Liver (tissue), 9 donors: Measurements from ENCODE around the gene RNF111. TPM values are rescaled to one million over a fixed set of nuclear protein-coding genes. Genes with fewer than 3 reads are reported as not detected.

Experiments used
- DNase-seq: peaks from one replicate; pipeline ENCODE4 v3.0.0-alpha.2; 2017; ENCODE audit warnings: low spot score
- H3K27ac ChIP-seq, 2 donors: one replicate each; pipeline ENCODE4 v1.7.0; 2013; ENCODE audit warnings: inconsistent platforms in 2 of 2, low read length in 2 of 2, control low read depth in 1 of 2, low read depth in 1 of 2, mild to moderate bottlenecking in 1 of 2
- H3K27me3 ChIP-seq, 4 donors: one replicate each; pipeline versions ENCODE4 v1.6.1 to v1.7.0; 2013; ENCODE audit warnings: low read length in 3 of 4, inconsistent platforms in 1 of 4, mild to moderate bottlenecking in 1 of 4, moderate library complexity in 1 of 4; ENCODE audit not compliant: control insufficient read depth in 4 of 4, insufficient read depth in 4 of 4
- H3K36me3 ChIP-seq, 4 donors: one replicate each; pipeline versions ENCODE4 v1.6.1 to v1.7.0; 2013; ENCODE audit warnings: low read length in 3 of 4, mild to moderate bottlenecking in 3 of 4, low read depth in 1 of 4, moderate library complexity in 1 of 4; ENCODE audit not compliant: control insufficient read depth in 4 of 4, insufficient read depth in 3 of 4
- H3K4me1 ChIP-seq, 4 donors: one replicate each; pipeline versions ENCODE4 v1.6.1 to v1.7.0; 2013; ENCODE audit warnings: low read length in 3 of 4, mild to moderate bottlenecking in 3 of 4, moderate library complexity in 1 of 4; ENCODE audit not compliant: control insufficient read depth in 4 of 4, insufficient read depth in 4 of 4
- H3K4me3 ChIP-seq, 3 donors: one replicate each; pipeline versions ENCODE4 v1.6.1 to v1.7.0; 2013; ENCODE audit warnings: low read length in 3 of 3, control low read depth in 1 of 3, low read depth in 1 of 3, mild to moderate bottlenecking in 1 of 3
- H3K9ac ChIP-seq, 2 donors: one replicate each; pipeline ENCODE4 v1.7.0; 2013; ENCODE audit warnings: low read length in 2 of 2, mild to moderate bottlenecking in 2 of 2, moderate library complexity in 2 of 2, control low read depth in 1 of 2, low read depth in 1 of 2
- H3K9me3 ChIP-seq, 4 donors: one replicate each; pipeline versions ENCODE4 v1.6.1 to v1.7.0; 2013; ENCODE audit warnings: low read length in 3 of 4; ENCODE audit not compliant: control insufficient read depth in 4 of 4
- ATF3 ChIP-seq: IDR thresholded peaks from 2 replicates; pipeline ENCODE4 v1.6.1; 2016; ENCODE audit warnings: antibody characterized with exemption
- CTCF ChIP-seq: fragments of 150-350 bp; IDR thresholded peaks from 2 replicates; pipeline ENCODE4 v1.5.1; 2017; ENCODE audit warnings: improper control_type of control experiment, low read depth, low read length; ENCODE audit not compliant: missing input control
- EGR1 ChIP-seq, 2 donors: IDR thresholded peaks; 2 replicates each; pipeline ENCODE4 v1.6.1; 2016 to 2018; ENCODE audit warnings: antibody characterized with exemption in 2 of 2, low read depth in 2 of 2
- FOXA1 ChIP-seq: IDR thresholded peaks from 2 replicates; pipeline ENCODE4 v1.6.1; 2016; ENCODE audit warnings: antibody characterized with exemption
- FOXA2 ChIP-seq: IDR thresholded peaks from 2 replicates; pipeline ENCODE4 v1.6.1; 2016; ENCODE audit warnings: antibody characterized with exemption
- GABPA ChIP-seq, 2 donors: IDR thresholded peaks in 1 of 2; conservative IDR thresholded peaks in 1 of 2; 2 replicates each; pipeline ENCODE4 v1.6.1; 2016; ENCODE audit warnings: antibody characterized with exemption in 2 of 2, mild to moderate bottlenecking in 1 of 2, moderate library complexity in 1 of 2
- HNF4A ChIP-seq, 2 donors: conservative IDR thresholded peaks; 2 replicates each; pipeline ENCODE4 v1.6.1; 2016; ENCODE audit warnings: antibody characterized with exemption in 2 of 2, mild to moderate bottlenecking in 2 of 2
- HNF4G ChIP-seq: IDR thresholded peaks from 2 replicates; pipeline ENCODE4 v1.6.1; 2016; ENCODE audit warnings: antibody characterized with exemption
- JUND ChIP-seq, 2 donors: IDR thresholded peaks; 2 replicates each; pipeline ENCODE4 v1.6.1; 2016; ENCODE audit warnings: antibody characterized with exemption in 2 of 2
- MAX ChIP-seq: IDR thresholded peaks from 2 replicates; pipeline ENCODE4 v1.6.1; 2016; ENCODE audit warnings: antibody characterized with exemption
- NR2F2 ChIP-seq: IDR thresholded peaks from 2 replicates; pipeline ENCODE4 v1.6.1; 2016; ENCODE audit warnings: antibody characterized with exemption
- RAD21 ChIP-seq, 2 donors: IDR thresholded peaks; 2 replicates each; pipeline ENCODE4 v1.6.1; 2016; ENCODE audit warnings: antibody characterized with exemption in 2 of 2, mild to moderate bottlenecking in 2 of 2
- REST ChIP-seq: IDR thresholded peaks from 2 replicates; pipeline ENCODE4 v1.6.1; 2016; ENCODE audit warnings: antibody characterized with exemption, mild to moderate bottlenecking
- RXRA ChIP-seq, 2 donors: IDR thresholded peaks; 2 replicates each; pipeline ENCODE4 v1.6.1; 2017 to 2018; ENCODE audit warnings: antibody characterized with exemption in 2 of 2, mild to moderate bottlenecking in 1 of 2
- SP1 ChIP-seq: IDR thresholded peaks from 2 replicates; pipeline ENCODE4 v1.6.1; 2018; ENCODE audit warnings: antibody characterized with exemption, mild to moderate bottlenecking
- TAF1 ChIP-seq: conservative IDR thresholded peaks from 2 replicates; pipeline ENCODE4 v1.6.1; 2016; ENCODE audit warnings: antibody characterized with exemption, mild to moderate bottlenecking
- YY1 ChIP-seq: IDR thresholded peaks from 2 replicates; pipeline ENCODE4 v1.6.1; 2016; ENCODE audit warnings: antibody characterized with exemption, mild to moderate bottlenecking
- ZBTB33 ChIP-seq: IDR thresholded peaks from 2 replicates; pipeline ENCODE4 v1.6.1; 2016; ENCODE audit warnings: antibody characterized with exemption
- WGBS: extraction: QIAGEN DNeasy Blood & Tissue Kit; methylation state at CpG from one replicate; pipeline ENCODE4 v1.1.7; 2013; 5-methylcytosine and 5-hydroxymethylcytosine counted together
- polyA plus RNA-seq, 2 donors: library from polyadenylated mRNA; stranded (reverse) in 1 of 2; unstranded in 1 of 2; fragments of 200-250 nt in 1 of 2; fragments of >200 nt in 1 of 2; fragmentation: Nextera tagmentation in 1 of 2; extraction: Ambion mirVana in 1 of 2; gene quantifications; one replicate each; pipeline versions ENCODE4 v1.2.1 to v1.2.3, GENCODE V29; 2013 to 2015
- total RNA-seq, 2 donors: library from RNA; depleted of rRNA; stranded (reverse); fragments of >200 nt; gene quantifications; one replicate each; pipeline ENCODE4 v1.2.3, GENCODE V29; 2014
- donor health status: healthy.
- donor health status: healthy.
- donor health status: healthy.
- donor health status: healthy.
- donor health status: healthy.

Gene RNF111
- total and polyA plus RNA-seq, 4 donors, result 5.1 to 16.9 (median 10.4) TPM

- Histone ChIP-seq H3K27ac (no peak overlapping the region), H3K9ac (no peak overlapping the region), H3K27me3 (no peaks in the 10 kb centered on the region), H3K9me3 (no peaks in the 10 kb centered on the region), H3K36me3 (peaks cover 0 to 12% (median 8%) of the 10 kb centered on the region in 4 donors), H3K4me3 (no peak overlapping the region), H3K4me1 (peaks cover 2 to 7% (median 4%) of the 10 kb centered on the region in 4 donors)
- TF ChIP-seq HNF4A (conservative IDR thresholded peaks at IDR 0.05) (no peak), ZBTB33 (no peak), RXRA (IDR thresholded peaks at IDR 0.05) (no peak), JUND (IDR thresholded peaks at IDR 0.05) (no peak), EGR1 (IDR thresholded peaks at IDR 0.05; ENCODE audit: low read depth in 2 of 2) (no peak), GABPA (IDR thresholded peaks at IDR 0.05 in 1 of 2, conservative IDR thresholded peaks at IDR 0.05 in 1 of 2) (no peak), FOXA2 (no peak), SP1 (no peak), REST (no peak), MAX (no peak), NR2F2 (no peak), ATF3 (no peak), FOXA1 (no peak), TAF1 (no peak), CTCF (no peak), RAD21 (IDR thresholded peaks at IDR 0.05) (no peak), YY1 (no peak), HNF4G (no peak)
- WGBS, result 83% methylated on average over 2 of the region's 2 CpGs
- DNase-seq, result no peak
Measured at GRCh38 chr15:59051873-59052861, 64.7 kb downstream of the RNF111 start.
